ENCODE measurements around the gene DYNLT1. TPM values are rescaled to one million over a fixed set of nuclear protein-coding genes. Genes with fewer than 3 reads are reported as not detected.
"Not testable (repeated sequence)": the region's sequence is repeated elsewhere in the genome, so short reads cannot be mapped to it uniquely, and the experiment has no call there.

DYNLT1 gene
- 137 TPM for polyA plus RNA-seq (2013, experiment 1 of 2; ENCODE audit: insufficient read length)
- polyA plus RNA-seq (2013, experiment 2 of 2; ENCODE audit: insufficient read length) = 136 TPM

DNA sequence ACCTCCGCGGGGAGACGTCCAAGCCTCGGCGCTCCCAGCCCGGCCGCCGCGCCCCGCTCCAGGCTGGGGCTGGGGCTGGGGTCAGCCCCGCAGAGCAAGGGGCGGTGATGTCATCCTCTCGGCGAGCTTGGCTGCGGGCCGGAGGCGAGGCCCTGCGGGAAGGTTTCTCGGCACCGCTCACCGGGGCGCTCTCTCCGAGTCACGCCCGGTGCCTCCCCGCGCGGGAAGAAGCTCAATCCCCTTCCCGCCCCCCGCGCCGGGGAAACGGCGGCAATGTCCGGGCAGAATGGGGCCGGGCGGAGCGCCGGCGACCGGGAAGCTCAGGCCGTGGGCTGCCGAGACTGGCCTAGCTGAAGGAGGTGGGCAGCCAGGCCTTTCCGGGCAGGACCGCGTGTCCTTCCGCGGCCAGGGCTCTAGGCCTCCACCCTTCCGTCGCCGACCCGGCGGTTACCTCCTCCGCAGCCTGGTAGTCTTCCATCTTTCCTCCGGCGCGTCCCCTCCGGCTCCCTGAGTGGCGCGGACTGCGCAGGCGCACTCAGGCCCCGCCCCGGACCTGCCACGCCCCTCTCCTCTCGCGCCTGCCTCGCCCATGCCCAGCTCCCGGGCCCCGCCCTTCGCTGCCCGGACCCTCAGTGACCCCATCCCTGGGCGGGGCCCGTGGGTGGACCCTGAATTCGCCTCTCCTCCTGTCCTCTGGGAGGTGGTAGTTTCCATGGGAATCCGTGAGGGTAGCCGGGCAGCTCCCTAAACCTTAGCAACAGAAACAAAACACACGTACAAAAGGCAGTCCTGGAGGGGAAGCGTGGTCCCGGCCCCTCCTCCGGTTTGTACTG lies at the start of gene DYNLT1:
Gene DYNLT1 (minus strand): TSS at position 513 of the 833 bp plus-strand sequence. CDS start 35 bp downstream, at position 478.
- DNase-seq = peak; percentile 92

DNA sequence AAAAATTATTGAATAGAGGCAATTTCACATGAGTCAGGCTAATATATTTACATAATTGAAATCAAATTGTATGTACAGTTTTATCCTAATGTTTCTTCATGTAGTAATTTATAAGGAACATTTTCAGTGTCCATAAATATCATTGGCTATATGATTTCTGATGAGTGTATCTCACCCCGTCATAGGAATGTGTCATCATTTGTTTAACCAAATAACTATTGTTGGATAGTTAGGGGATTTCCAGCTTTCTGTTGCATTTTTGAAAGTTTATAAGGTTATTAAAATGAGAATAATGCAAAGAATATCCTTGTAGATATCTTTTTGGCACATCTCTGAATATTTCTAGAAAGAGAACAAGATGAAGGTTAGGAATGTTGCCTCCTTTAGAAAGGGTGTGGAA lies 44.3 kb upstream of the DYNLT1 start:
- DNase-seq = peak; percentile 13

DNA sequence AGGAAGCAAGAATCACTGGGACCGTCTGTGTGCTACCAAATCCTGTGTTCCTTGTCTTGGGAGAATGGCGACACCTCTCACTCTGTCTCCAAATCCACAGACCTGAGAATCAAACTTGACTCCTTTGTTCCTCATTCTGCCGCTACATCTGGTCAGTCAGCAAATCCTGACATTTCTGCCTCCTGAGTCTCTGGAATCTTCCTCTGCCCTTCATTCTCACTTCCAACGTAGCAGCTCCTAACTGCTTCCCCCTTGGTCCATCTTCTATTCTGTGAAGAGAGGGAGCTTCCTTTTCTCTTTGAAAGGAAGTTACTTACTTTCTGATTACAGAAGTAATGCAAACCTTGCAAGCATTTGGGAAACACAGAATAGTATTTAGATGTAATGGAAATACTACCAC lies 43.0 kb upstream of the DYNLT1 start:
- DNase-seq = no peak

DNA sequence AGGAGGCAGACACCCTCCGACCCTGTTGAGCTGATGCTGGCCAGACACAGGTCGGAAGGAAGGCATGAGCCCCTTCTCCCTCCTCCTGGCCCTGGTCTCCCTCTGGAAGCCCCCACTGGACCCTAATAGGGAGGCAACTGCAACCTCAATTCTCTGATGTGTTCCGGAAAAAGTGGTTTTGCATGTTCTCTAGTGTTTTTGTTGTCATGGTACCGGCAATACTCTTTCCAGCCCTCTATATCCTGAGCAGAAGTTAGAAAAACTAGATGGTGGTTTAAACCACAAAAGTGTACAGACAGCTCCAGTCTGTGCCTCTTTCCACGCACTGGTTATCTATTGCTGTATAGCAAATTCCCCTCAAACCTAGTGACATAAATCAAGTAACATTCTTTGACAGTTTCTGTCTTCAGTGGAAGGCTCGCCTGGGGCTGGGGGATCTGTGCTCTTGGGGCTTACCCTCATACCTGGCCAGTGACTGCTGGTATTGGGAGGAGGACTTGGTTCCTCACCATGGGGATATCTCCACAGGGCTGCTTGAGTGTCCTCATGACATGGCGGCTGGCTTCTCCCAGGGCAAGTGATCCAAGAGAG lies 42.3 kb upstream of the DYNLT1 start:
- no peak for DNase-seq

DNA sequence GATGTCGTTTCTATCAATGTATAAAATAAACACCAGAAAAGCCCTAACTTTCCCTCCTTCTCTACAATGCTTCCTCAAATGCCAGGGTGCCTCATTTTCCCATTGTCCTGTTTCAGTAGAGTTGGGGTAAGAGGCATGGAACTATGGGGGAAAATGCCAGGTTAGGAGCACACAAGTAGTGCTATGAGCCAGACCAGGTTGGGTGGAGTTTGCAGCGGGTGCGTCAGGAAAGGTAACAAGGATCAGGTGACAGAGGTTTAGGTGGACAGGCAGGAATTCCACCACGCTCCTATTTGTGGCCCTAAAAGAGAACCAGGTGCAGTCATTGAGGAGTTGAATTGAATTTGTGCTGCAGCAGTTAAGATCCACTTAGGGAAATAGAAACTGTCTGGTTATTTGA lies 41.8 kb upstream of the DYNLT1 start:
- no peak for DNase-seq

DNA sequence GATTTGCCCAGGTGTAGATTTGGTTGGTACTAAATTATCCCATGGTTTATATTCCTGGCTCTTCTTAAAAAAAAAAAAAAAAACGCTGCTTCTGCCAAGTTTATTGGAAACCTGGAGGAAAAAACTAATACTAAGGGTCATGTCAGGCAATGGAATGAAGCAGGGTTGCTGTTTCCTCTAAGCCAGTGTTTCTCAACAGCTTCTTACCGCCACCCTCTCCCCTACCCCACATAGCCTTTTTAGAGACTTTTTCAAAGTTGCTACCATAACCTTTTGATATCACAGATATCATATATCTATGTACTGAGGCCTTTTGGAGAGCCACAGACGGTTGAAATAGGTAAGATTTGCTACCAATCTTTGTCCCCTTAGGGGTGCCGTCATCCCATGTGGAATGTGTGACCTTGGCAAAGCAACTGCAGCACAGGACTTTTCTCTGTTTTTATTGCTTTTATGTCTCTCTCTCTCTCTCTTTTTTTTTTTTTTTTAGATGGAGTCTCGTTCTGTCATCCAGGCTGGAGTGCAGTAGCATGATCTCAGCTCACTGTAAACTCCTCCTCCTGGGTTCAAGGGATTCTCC lies 40.3 kb upstream of the DYNLT1 start:
- no peak for DNase-seq

DNA sequence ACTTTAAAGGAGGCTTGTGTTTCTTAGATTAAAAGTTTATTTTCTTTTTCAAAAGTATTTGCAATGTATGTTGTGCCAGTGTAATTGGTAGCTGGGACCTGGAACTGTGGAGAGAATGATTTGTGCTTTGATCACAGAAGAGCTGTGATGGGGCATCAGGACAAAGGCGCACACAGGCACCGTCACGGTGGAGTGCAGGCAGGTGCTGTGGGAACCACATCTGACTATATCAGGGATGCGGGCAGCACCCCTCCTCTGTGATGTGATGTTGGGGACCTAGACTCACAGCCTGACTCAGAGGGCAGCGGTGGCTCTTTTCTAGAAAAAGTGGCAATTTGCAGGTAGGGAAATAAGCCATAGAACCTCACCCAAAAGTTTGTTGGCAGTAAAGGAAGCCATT lies 39.8 kb upstream of the DYNLT1 start:
- no peak for DNase-seq

DNA sequence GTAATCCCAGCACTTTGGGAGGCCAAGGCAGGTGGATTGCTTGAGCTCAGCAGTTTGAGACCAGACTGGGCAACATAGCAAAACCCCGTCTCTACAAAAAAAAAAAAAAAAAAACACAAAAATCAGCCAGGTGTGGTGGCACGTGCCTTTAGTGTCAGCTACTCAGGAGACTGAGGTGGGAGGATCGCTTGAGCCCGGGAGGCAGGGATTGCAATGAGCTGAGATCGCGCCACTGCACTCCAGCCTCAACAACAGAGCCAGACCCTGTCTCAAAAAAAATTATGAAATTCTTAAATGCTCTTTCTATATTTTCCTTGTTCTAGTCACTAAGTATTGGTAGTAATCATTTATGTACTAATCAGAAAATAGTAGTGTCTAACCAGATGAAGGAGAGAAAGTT lies 35.9 kb upstream of the DYNLT1 start:
- DNase-seq = no peak

DNA sequence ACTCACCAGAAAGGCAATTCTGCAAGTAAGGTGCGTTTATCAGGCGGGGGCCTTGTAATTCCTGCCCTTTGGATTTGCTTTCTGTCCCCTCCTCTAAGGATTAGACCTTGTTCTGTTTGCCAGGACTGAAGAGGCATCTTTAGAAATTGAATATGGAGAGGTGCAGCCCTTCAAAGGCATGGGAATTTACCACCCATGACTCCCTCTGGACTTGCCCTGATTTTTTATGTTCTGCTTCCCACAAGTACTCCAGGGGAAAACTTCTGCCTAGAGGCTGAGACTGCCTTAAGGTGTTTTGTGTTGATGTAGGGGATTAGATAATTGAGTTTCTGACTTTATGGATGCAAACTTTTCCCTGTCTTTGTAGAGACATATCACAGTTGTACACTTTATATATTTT lies 35.5 kb upstream of the DYNLT1 start:
- no peak for DNase-seq

DNA sequence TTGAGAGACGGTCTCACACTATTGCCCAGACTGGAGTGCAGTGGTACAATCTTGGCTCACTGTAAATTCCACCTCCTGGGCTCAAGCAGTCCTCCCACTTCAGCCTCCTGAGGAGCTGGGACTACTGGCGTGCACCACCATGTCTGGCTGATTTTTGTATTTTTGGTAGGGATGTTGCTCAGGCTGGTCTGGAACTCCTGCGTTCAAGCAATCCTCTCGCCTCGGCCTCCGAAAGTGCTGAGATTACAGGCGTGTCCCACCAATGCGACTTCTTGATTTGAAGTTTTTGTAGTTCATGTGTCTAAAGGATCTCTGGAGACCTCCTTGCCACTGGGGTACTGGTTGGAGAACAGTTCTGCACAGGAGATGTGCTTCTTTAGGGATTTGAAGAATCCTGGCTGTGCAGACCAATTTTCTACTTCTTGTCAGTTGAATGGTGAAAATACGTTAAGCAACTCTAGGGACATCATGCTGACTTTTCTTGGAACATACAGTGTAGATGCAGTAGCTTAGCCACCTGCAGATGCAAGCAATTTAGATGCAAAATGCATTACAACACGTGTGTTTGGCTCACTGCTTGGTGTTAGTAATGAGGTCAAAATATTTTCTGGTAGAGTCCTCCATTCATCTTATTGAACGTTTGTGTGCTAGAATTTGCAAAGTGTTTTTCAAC lies 33.5 kb upstream of the DYNLT1 start:
- DNase-seq = no peak

DNA sequence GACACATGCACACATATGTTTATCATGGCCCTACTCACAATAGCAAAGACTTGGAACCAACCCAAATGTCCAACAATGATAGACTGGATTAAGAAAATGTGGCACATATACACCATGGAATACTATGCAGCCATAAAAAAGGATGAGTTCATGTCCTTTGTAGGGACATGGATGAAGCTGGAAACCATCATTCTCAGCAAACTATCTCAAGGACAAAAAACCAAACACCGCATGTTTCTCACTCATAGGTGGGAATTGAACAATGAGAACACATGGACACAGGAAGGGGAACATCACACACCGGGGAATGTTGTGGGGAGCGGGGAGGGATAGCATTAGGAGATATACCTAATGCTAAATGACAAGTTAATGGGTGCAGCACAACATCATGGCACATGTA lies 32.6 kb upstream of the DYNLT1 start:
- not testable (repeated sequence) for DNase-seq

DNA sequence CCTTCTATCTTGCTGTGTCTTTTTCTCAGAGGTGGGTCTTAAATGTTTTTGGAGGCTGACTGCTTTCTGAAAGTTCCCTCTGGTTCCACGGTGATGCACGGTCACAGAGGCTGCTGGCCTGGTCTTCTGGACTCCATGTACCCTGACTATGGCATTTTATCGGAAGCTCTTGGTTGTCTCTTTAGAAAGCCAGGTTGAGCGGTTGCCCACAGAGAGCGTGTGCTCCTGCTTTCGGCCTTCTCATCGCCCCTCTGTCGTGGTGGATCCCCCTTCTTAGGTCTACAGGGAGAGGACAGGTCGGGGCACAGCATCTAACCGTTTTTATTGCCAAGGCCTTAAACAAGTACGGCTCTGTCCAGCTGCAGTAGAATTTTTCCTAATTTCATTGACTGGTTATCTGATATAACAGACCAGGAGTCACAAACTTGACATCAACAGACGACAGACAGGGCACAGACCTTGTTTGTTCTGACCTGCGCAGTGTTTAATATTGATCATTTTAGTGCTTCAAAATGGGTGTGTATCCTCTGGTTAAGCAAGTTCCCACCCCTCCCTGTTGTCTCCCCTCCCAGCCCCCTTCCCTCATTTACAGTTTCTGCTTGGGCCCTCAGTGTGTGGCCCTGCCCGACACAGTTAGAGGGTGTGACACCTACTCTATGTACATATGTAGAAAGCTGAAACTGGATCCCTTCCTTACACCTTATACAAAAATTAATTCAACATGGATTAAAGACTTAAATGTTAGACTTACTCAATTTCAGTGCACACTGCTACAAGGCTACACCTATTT lies 30.0 kb upstream of the DYNLT1 start:
- no peak for DNase-seq

DNA sequence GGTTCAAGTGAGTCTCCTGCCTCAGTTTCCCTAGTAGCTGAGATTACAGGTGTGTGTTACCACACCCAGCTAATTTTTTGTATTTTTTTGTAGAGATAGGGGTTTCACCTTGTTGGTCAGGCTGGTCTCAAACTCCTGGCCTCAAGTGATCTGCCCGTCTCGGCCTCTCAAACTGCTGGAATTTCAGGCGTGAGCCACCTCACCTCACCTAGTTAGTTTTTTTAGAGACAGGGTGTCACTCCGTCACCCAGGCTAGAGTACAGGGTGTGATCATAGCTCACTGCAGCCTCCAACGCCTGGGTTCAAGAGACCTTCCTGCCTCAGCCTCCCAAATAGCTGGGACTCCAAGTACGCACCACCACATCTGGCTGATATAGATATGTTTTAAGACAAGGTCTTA lies 28.2 kb upstream of the DYNLT1 start:
- no peak for DNase-seq

DNA sequence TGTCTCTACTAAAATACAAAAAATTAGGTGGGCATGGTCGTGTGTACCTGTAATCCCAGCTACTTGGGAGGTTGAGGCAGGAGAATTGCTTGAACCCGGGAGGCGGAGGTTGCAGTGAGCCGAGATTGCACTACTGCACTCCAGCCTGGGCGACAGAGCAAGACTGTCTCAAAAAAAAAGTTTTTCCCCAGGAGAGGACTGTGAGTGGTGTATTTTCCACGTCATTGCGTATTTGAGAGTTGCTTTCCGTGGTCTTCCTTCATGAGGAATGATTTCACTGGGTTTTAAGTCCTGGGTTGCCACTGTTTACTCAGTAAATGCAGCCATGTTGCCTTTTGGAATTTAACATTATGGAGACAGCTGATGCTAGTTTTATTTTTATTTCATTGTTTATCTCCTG lies 27.6 kb upstream of the DYNLT1 start:
- not testable (repeated sequence) for DNase-seq

DNA sequence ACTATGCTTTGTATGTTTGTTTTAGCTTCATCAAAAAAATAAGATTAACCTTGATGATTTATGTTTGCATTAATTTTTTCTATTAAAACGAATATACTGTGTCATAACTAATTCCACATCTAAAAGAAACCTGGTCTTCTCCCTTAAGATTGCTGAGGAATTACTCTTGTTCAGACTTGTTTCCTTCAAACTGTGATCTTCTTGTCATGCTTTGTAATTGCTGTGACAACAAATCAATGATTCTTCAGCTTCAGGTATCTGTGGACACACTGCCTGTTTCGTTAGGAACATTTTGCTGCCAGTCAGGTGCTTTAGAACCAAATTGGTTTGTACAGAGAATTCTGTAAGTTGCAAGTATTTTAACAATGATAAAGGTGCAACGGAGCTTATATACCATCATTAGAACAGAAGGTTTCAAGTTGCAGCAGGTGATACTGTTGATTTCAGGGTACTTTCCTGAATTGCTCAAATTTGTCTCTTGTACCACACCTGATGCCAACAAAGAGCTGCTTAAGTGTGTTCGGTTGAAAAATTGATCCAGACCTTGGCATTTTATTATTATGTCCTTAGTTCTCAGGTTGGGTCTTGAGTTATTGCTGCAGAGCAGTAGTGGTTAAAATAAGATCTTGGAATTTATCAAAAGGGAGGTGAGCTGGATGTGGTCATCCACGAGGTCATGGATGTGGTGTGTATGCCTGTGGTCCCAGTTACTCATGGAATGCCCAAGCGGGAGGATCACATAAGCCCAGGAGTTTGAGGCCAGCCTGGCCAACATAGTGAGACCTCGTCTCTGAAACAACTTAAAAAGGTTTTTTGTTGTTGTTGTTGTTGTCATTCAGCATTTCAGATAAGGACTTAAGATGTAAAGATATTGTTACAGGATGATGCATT lies 24.8 kb upstream of the DYNLT1 start:
- no peak for DNase-seq

DNA sequence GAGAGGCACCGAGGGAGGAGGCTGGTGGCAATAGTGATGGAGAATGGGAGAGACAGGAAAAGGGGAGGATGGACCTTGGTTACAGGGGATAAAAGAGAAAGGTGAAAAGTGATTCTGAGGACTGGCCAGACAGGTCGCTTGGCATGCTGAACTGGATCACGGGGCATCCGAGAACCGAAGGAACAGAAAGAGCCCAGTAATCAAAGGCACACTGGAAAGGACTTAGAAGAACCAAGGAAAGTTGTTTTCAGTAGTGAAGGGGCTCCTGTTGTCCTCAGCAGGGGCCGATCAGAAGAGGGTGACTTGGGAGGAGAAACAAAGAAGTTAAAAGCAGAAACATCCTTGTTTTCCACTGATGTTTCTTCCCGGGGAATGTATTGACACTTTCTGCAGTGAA lies 24.2 kb upstream of the DYNLT1 start:
- DNase-seq = no peak

DNA sequence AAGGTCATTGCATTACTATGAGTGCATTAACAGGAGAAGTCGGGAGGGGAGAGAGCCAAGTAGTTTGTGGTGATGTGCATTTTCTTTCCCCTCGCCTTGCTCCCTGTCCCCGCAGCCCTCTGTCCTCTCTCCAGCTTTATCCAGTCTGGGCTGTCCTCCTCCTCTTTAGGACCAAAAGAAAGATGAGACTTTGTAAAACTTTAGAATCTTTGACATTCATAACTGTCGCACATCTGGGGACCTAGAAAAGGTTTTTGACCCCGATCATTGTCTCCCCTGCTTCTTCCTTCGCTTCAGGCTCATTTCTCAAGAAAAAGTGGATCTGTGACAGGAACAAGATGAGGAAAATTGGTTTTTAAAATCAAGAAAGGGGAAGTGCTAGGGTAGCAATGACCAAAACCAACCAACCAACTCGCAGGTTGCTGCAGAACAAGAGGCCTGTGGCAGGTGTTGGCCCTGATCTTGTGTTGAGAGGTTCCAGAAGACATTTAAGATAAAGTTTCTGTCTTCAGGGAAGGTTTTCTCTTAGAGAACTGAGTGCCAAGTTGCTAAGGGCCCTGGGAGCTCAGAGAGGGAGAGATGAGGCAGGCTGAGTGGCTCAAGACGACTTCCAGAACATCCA lies 22.9 kb upstream of the DYNLT1 start:
- no peak for DNase-seq

DNA sequence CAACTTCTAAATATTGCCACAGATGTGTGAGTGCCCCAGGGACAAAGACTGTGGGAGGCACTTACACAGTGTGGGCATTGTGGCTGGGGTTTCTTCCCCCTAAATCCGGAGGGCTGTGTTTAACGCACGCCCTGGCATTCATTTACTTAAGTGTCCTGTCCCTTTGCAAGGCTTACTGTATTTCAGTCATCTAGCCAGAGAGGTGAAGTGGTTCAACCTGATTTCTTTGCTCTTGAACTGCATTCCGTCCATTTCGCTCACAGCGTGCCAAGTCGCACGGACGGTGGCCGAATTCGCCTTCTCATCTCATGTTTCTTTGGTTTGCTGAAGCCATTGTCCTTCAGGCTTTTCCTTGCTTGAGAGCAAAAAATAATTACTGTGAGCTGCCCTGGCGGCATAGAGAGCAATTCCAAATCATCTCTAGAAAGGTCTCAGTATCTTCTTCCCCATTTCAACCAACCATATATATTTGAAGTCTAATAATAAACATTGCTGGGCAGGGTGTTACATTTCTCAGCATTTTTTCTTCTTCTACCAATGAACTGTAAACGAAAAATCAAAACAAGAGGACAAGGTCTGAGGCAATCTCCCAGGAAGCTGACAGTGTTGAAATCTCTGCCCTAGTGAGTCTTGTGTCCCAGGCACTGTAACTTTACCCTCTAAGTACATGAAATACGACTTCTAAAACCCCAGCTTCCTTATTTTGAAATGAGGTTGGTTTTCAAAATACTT lies 22.3 kb upstream of the DYNLT1 start:
- DNase-seq = peak; percentile 35

DNA sequence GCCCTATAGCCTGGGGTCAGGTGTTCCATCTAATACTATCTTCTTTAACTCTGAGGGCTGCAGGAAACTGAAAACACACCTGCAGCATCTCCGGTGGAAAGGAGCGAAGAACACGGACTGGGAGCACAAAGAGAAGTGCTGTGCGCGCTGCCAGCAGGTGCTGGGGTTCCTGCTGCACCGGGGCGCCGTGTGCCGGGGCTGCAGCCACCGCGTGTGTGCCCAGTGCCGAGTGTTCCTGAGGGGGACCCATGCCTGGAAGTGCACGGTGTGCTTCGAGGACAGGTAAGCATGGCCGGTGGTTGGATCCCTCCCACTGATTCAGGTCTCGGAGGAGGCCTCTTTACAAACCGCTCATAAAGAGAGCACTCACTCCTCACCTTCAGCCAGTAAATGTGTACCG lies 20.8 kb upstream of the DYNLT1 start:
- no peak for DNase-seq

DNA sequence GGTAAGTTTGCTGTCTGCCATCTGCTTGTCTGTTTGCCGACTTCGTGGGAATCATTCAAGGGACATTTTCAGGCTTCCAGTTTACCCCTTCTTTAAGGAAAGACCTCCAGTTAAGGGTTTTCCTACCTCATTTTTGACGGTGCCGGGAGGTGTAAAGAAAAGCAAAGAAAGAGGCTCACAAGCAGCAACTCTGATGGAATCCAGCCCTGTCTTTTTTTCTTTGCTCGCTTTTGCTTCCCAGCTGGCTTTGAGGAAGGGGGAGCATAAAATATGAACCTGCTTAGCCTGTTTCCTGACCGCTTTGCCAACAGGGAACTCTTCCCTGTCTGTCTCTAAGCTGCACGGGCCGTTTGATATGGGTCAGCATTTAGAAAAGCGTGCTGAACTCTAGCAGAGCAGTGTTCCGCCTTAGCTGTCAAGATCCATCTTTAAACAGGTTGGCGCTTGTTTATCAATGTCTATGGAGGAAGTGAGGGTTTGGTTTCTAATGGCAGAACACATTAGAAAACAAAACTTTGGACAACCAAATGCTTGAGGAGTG lies 19.2 kb upstream of the DYNLT1 start:
- no peak for DNase-seq
